Skeletal muscle tissue (tissue), 4 donors: Measurements from ENCODE around the gene PGAP3. TPM values are rescaled to one million over a fixed set of nuclear protein-coding genes. Genes with fewer than 3 reads are reported as not detected.
A peak's percentile ranks its signal among the peaks of the same experiment; 100 is the strongest.

Experiments used
- H3K27ac ChIP-seq: one replicate; pipeline ENCODE4 v1.7.0; 2013; ENCODE audit warnings: mild to moderate bottlenecking, low read depth, low read length, inconsistent platforms
- H3K27me3 ChIP-seq, 3 donors: one replicate each; pipeline ENCODE4 v1.7.0; 2013; ENCODE audit warnings: low read length in 3 of 3; ENCODE audit not compliant: control insufficient read depth in 3 of 3, insufficient read depth in 3 of 3
- H3K36me3 ChIP-seq, 3 donors: one replicate each; pipeline ENCODE4 v1.7.0; 2013; ENCODE audit warnings: low read length in 3 of 3; ENCODE audit not compliant: control insufficient read depth in 3 of 3, insufficient read depth in 3 of 3
- H3K4me1 ChIP-seq, 3 donors: one replicate each; pipeline ENCODE4 v1.7.0; 2013; ENCODE audit warnings: low read length in 3 of 3, mild to moderate bottlenecking in 3 of 3; ENCODE audit not compliant: control insufficient read depth in 3 of 3, insufficient read depth in 3 of 3
- H3K4me3 ChIP-seq, 3 donors: one replicate each; pipeline ENCODE4 v1.7.0; 2013; ENCODE audit warnings: low read length in 3 of 3
- H3K9ac ChIP-seq, 3 donors: one replicate each; pipeline ENCODE4 v1.7.0; 2013; ENCODE audit warnings: low read length in 3 of 3, mild to moderate bottlenecking in 3 of 3, moderate library complexity in 2 of 3, low read depth in 1 of 3
- H3K9me3 ChIP-seq, 3 donors: one replicate each; pipeline ENCODE4 v1.7.0; 2013; ENCODE audit warnings: low read length in 3 of 3; ENCODE audit not compliant: control insufficient read depth in 3 of 3
- total RNA-seq: library from RNA; depleted of rRNA; stranded (reverse); fragments of >200 nt; gene quantifications from one replicate; pipeline ENCODE4 v1.2.3, GENCODE V29; 2014
- donor health status: Osteomylitis.

PGAP3 gene
- total RNA-seq, 1 donor from 2014 or later = 7.3 TPM

- Histone ChIP-seq H3K4me3 (peak overlapping the region in 1 of 3 donors; percentile 41), H3K9me3 (no peaks in the 10 kb centered on the region), H3K4me1 (peaks cover 53 to 60% (median 56%) of the 10 kb centered on the region in 3 donors), H3K27ac (peak overlapping the region; percentile 99), H3K27me3 (no peaks in the 10 kb centered on the region), H3K36me3 (peaks cover 8 to 14% (median 13%) of the 10 kb centered on the region in 3 donors), H3K9ac (peak overlapping the region; percentile 52 to 68 (median 64))
Observed at GRCh38 chr17:39679521-39680192, 8.2 kb downstream of the PGAP3 start.

GRCh38 chr17:39678340-39679116, 9.3 kb downstream of the PGAP3 start:
- no peaks in the 10 kb centered on the region for H3K9me3 ChIP-seq
- H3K36me3 ChIP-seq = peaks cover 0 to 10% (median 6%) of the 10 kb centered on the region in 3 donors
- H3K9ac ChIP-seq = peak overlapping the region; percentile 63 to 69 (median 66)
- peak overlapping the region; percentile 99 for H3K27ac ChIP-seq
- H3K4me1 ChIP-seq = peaks cover 57 to 71% (median 59%) of the 10 kb centered on the region in 3 donors
- H3K27me3 ChIP-seq = no peaks in the 10 kb centered on the region
- peak overlapping the region in 2 of 3 donors; percentile 46 to 60 for H3K4me3 ChIP-seq

- H3K9ac ChIP-seq = peak overlapping the region; percentile 63 to 69 (median 66)
Observed at GRCh38 chr17:39677542-39678339, 10.1 kb downstream of the PGAP3 start.

GRCh38 chr17:39677072-39677471, 10.8 kb downstream of the PGAP3 start:
- Histone ChIP-seq H3K27me3 (no peaks in the 10 kb centered on the region), H3K9ac (peak overlapping the region; percentile 62 to 69 (median 63)), H3K36me3 (peaks cover 0 to 5% (median 0%) of the 10 kb centered on the region in 3 donors), H3K4me1 (peaks cover 60 to 83% (median 63%) of the 10 kb centered on the region in 3 donors), H3K4me3 (peak overlapping the region; percentile 29 to 45 (median 31)), H3K27ac (peak overlapping the region; percentile 99), H3K9me3 (no peaks in the 10 kb centered on the region)

More at GRCh38 chr17:39677542-39678339, 10.1 kb downstream of the PGAP3 start:
- Histone ChIP-seq H3K9me3 (no peaks in the 10 kb centered on the region), H3K27me3 (no peaks in the 10 kb centered on the region), H3K4me1 (peaks cover 57 to 79% (median 59%) of the 10 kb centered on the region in 3 donors), H3K36me3 (peaks cover 0 to 5% (median 0%) of the 10 kb centered on the region in 3 donors), H3K27ac (peak overlapping the region; percentile 99), H3K4me3 (peak overlapping the region; percentile 31 to 60 (median 46))

- Histone ChIP-seq H3K4me3 (peak overlapping the region in 2 of 3 donors; percentile 29 to 45), H3K9me3 (no peaks in the 10 kb centered on the region), H3K9ac (peak overlapping the region in 2 of 3 donors; percentile 42 to 73), H3K36me3 (peaks cover 0 to 5% (median 0%) of the 10 kb centered on the region in 3 donors), H3K4me1 (peaks cover 68 to 91% (median 71%) of the 10 kb centered on the region in 3 donors), H3K27me3 (peaks cover 0 to 4% (median 0%) of the 10 kb centered on the region in 3 donors), H3K27ac (peak overlapping the region; percentile 99)
Observed at GRCh38 chr17:39676198-39676819, 11.5 kb downstream of the PGAP3 start.

GRCh38 chr17:39675390-39676082, 12.3 kb downstream of the PGAP3 start:
- Histone ChIP-seq H3K9me3 (no peaks in the 10 kb centered on the region), H3K27me3 (peaks cover 0 to 4% (median 4%) of the 10 kb centered on the region in 3 donors), H3K4me3 (no peak overlapping the region), H3K36me3 (peaks cover 0 to 5% (median 0%) of the 10 kb centered on the region in 3 donors), H3K27ac (peak overlapping the region; percentile 99), H3K9ac (peak overlapping the region; percentile 42 to 73 (median 65)), H3K4me1 (peaks cover 76 to 96% (median 79%) of the 10 kb centered on the region in 3 donors)

GRCh38 chr17:39674702-39675389, 13.0 kb downstream of the PGAP3 start:
- peaks cover 77 to 96% (median 81%) of the 10 kb centered on the region in 3 donors for H3K4me1 ChIP-seq

GRCh38 chr17:39674179-39674578, 13.7 kb downstream of the PGAP3 start:
- Histone ChIP-seq H3K27ac (peak overlapping the region; percentile 99), H3K9me3 (no peaks in the 10 kb centered on the region), H3K27me3 (peaks cover 0 to 17% (median 6%) of the 10 kb centered on the region in 3 donors), H3K9ac (peak overlapping the region in 1 of 3 donors; percentile 51), H3K4me3 (no peak overlapping the region), H3K4me1 (peaks cover 70 to 96% (median 80%) of the 10 kb centered on the region in 3 donors), H3K36me3 (peaks cover 0 to 3% (median 1%) of the 10 kb centered on the region in 3 donors)

More at GRCh38 chr17:39674702-39675389, 13.0 kb downstream of the PGAP3 start:
- Histone ChIP-seq H3K27ac (peak overlapping the region; percentile 99), H3K27me3 (peaks cover 0 to 10% (median 4%) of the 10 kb centered on the region in 3 donors), H3K9me3 (no peaks in the 10 kb centered on the region), H3K9ac (peak overlapping the region in 2 of 3 donors; percentile 65 to 73), H3K4me3 (no peak overlapping the region), H3K36me3 (peaks cover 0 to 3% (median 2%) of the 10 kb centered on the region in 3 donors)
